ENCODE data around the gene ZNF385D. TPM values are rescaled to one million over a fixed set of nuclear protein-coding genes. Genes with fewer than 3 reads are reported as not detected.

Gene ZNF385D, protein sequence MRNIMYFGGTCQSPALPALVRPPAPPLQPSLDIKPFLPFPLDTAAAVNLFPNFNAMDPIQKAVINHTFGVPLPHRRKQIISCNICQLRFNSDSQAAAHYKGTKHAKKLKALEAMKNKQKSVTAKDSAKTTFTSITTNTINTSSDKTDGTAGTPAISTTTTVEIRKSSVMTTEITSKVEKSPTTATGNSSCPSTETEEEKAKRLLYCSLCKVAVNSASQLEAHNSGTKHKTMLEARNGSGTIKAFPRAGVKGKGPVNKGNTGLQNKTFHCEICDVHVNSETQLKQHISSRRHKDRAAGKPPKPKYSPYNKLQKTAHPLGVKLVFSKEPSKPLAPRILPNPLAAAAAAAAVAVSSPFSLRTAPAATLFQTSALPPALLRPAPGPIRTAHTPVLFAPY
- not detected for total RNA-seq

DNA sequence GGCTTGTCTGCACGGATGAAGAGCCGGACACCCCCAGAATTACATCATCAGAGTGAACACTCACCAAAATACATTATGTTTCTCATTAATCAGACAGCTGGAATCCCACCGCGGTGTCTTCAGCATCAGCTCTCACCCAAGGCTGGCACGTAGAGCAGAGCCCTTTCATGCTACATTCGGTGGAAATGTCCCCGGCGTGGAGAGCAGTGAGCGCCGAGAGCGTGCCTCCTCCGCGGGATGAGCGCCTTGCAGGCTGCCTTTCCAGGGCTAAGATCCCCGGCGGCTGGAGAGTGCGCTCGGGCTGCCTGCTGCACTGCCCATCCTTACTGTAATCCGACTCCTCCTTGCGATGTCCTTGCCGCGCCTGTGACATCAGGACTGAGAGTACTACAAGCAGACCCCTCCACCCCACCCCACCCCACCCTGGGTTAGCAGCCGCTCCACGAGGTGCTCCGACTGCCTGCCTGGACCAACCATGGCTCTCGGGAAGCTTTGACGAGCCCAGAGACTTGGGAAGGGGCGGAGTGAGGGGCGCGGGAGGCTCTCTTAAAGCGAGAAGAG, at the start of gene ZNF385D:
TSS of gene ZNF385D (minus strand) at position 380 of the 561 bp plus-strand sequence. CDS start at position 86, 294 bp downstream.
- H3K36me3 Mint-ChIP-seq, result no peaks in the 10 kb centered on the region
- no peak for DNase-seq
- no peak within 1 kb of the TSS for H3K27ac Mint-ChIP-seq
- no peaks in the 10 kb centered on the region for H3K4me1 Mint-ChIP-seq
- no peaks in the 10 kb centered on the region for H3K9me3 Mint-ChIP-seq
- H3K27me3 Mint-ChIP-seq, result peaks cover 23% of the 10 kb centered on the region
- no peak within 1 kb of the TSS for H3K4me3 Mint-ChIP-seq

DNA sequence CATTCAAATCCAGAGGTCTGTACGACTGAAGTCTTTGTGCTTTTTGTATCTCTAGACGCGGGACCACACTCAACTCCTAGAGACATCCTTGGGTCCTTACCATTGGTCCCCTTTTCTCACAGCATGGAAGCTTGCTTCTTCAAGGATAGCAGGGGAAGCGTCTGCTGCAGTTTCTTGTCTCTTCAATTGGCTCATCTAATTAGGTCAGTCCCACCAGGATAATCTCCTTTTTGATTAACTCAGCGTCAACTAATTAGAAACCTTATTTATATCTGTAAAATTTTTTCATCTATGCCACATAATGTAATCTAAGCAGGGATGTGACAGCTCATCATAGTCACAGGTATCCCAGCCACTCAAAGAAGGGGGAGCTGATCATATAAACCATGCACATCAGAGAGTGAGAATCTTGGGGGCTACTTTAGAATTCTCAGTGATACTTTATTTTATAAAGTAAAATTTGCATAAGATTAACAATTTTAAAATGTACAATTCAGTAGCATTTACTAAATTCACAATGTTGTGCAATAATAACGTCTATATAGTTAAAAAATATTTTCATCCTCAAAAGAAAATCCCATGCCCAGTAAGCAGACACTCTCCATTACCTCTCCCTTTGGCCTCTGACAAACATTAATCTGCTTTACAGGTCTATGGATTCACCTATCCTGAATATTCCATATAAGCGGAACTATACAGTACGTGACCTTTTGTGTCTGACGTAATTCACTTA, 47.5 kb upstream of the ZNF385D start:
- H3K27me3 Mint-ChIP-seq, result no peaks in the 10 kb centered on the region
- no peaks in the 10 kb centered on the region for H3K36me3 Mint-ChIP-seq
- no peak overlapping the region for H3K4me3 Mint-ChIP-seq
- H3K9me3 Mint-ChIP-seq, result peaks cover 9% of the 10 kb centered on the region
- no peak overlapping the region for H3K27ac Mint-ChIP-seq
- H3K4me1 Mint-ChIP-seq, result no peaks in the 10 kb centered on the region
- no peak for DNase-seq

DNA sequence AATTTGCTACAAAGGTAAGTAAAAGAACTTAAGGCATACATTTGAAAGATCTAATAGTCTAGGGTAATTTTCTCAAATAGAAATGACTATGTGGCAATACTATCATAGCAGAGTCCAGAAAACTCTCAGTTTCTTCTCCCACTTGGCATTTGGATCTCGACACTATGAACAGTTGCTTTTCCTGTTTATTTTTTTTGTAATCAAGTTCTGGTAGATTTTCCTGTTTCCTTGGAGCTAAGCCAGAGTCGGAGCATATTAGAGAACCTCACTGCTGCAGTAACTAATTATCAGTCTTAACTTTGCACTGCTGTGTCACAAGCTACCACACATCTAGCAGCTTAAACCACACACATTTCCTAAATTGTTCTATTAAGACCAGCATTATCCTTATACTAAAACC, 44.9 kb upstream of the ZNF385D start:
- Mint-ChIP-seq H3K27me3 (no peaks in the 10 kb centered on the region), H3K27ac (no peak overlapping the region), H3K4me1 (no peaks in the 10 kb centered on the region), H3K9me3 (peaks cover 9% of the 10 kb centered on the region), H3K36me3 (no peaks in the 10 kb centered on the region), H3K4me3 (no peak overlapping the region)
- no peak for DNase-seq

- Mint-ChIP-seq H3K9me3 (peaks cover 6% of the 10 kb centered on the region), H3K4me1 (no peaks in the 10 kb centered on the region), H3K36me3 (no peaks in the 10 kb centered on the region), H3K4me3 (no peak overlapping the region), H3K27ac (no peak overlapping the region), H3K27me3 (no peaks in the 10 kb centered on the region)
- DNase-seq, result no peak
Observed at GRCh38 chr3:21795152-21795837, 44.3 kb upstream of the ZNF385D start.

DNA sequence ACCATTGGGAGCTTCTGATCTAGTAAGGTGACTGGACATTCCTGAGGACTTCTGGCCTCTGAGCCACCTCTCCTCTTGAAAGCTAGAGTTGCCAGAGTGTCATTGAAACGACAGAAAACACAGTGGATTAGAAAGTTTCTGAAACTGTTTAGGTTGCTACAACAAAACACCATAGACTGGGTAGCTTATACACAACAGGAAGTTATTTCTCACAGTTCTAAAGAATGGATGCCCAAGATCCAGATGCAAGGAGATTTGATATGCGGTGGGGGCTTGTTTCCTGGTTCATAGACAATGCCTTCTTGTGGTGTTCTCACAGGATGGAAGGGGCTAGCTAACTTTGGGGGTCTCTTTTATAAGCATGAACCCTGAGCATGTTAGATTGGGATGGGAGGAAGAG, 43.3 kb upstream of the ZNF385D start:
- DNase-seq, result no peak
- Mint-ChIP-seq H3K4me3 (no peak overlapping the region), H3K9me3 (peaks cover 6% of the 10 kb centered on the region), H3K27ac (no peak overlapping the region), H3K4me1 (no peaks in the 10 kb centered on the region), H3K36me3 (no peaks in the 10 kb centered on the region), H3K27me3 (no peaks in the 10 kb centered on the region)

DNA sequence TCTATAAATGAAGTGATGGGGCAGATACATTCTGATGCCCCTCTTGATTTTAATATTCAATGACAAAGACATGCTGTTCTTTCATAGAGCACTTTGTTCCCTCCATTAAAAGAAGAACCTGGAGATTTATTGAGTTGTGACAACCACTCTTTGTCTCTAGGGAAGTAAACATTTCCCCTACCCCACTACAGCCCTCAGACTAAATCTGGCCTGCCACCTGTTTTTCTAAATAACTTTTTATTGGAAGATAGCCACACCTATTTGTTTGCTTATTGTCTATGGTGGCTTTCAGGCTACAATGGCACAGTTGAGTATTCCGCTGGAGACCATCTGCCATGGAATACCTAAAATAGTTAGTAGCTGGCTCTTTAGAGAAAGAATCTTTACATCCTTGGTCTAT, 41.2 kb upstream of the ZNF385D start:
- H3K36me3 Mint-ChIP-seq, result no peaks in the 10 kb centered on the region
- no peak for DNase-seq
- H3K27ac Mint-ChIP-seq, result no peak overlapping the region
- no peak overlapping the region for H3K4me3 Mint-ChIP-seq
- H3K4me1 Mint-ChIP-seq, result no peaks in the 10 kb centered on the region
- H3K27me3 Mint-ChIP-seq, result no peaks in the 10 kb centered on the region
- H3K9me3 Mint-ChIP-seq, result peaks cover 3% of the 10 kb centered on the region

GRCh38 chr3:21791356-21791755, 40.3 kb upstream of the ZNF385D start:
- Mint-ChIP-seq H3K36me3 (no peaks in the 10 kb centered on the region), H3K4me1 (no peaks in the 10 kb centered on the region), H3K9me3 (peaks cover 3% of the 10 kb centered on the region), H3K27ac (no peak overlapping the region), H3K4me3 (no peak overlapping the region), H3K27me3 (no peaks in the 10 kb centered on the region)
- no peak for DNase-seq

GRCh38 chr3:21790466-21790865, 39.5 kb upstream of the ZNF385D start:
- H3K4me3 Mint-ChIP-seq, result no peak overlapping the region
- no peak overlapping the region for H3K27ac Mint-ChIP-seq
- no peak for DNase-seq
- no peaks in the 10 kb centered on the region for H3K9me3 Mint-ChIP-seq
- H3K27me3 Mint-ChIP-seq, result no peaks in the 10 kb centered on the region
- H3K4me1 Mint-ChIP-seq, result no peaks in the 10 kb centered on the region
- H3K36me3 Mint-ChIP-seq, result no peaks in the 10 kb centered on the region

GRCh38 chr3:21789730-21790129, 38.7 kb upstream of the ZNF385D start:
- no peaks in the 10 kb centered on the region for H3K27me3 Mint-ChIP-seq
- H3K36me3 Mint-ChIP-seq, result no peaks in the 10 kb centered on the region
- H3K4me1 Mint-ChIP-seq, result no peaks in the 10 kb centered on the region
- H3K27ac Mint-ChIP-seq, result no peak overlapping the region
- DNase-seq, result no peak
- no peak overlapping the region for H3K4me3 Mint-ChIP-seq
- no peaks in the 10 kb centered on the region for H3K9me3 Mint-ChIP-seq

DNA sequence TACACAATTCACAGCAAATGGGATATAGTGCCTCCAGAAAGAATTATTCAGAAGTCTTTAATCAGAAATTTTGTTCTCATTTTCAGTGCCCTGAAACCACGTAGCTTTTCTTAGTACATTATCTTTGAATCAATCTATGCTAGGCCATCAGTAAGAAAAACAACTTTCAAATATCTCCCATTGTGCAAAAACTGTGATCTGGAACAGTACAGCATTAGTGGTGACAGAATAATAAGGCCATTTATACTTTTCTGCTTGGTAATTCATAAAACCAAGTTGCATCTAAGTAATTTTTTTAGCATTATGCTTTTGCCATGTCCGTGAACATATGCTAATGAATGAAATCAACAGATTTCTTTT, 35.4 kb upstream of the ZNF385D start:
- Mint-ChIP-seq H3K4me1 (no peaks in the 10 kb centered on the region), H3K4me3 (no peak overlapping the region), H3K36me3 (no peaks in the 10 kb centered on the region), H3K9me3 (no peaks in the 10 kb centered on the region), H3K27ac (no peak overlapping the region), H3K27me3 (no peaks in the 10 kb centered on the region)
- DNase-seq, result no peak

DNA sequence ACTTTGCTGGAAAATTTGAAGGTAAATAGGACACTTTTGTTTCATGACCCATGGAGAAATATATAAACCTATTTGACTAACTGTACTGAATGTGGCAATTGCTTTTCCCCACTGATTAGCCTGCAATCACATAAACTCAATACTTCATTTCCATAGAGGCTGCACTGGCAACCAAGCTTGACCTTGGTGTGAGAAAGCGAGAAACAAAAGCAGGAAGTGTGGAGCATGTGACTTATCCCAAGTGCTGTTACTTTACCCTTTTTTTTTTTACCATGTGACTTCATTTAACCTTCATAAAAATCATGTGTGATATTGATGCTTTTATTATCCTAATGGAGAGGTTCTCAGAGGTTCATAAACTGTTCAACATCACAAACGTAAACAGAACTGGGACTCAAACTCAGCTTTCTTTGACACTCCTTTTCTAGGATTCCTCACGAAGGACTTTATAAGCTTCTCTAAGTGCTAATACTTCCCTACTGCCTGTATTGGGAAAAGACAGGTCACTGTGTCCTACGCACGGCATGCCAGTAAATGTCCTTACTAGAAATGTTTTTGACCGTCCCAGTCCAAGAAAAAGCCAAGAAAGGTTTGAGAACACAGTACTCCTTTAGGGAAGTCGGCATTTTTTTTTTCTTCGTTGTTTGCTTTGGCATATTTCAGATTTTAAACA, 34.9 kb upstream of the ZNF385D start:
- H3K9me3 Mint-ChIP-seq, result no peaks in the 10 kb centered on the region
- H3K27me3 Mint-ChIP-seq, result no peaks in the 10 kb centered on the region
- no peak overlapping the region for H3K4me3 Mint-ChIP-seq
- no peak for DNase-seq
- H3K36me3 Mint-ChIP-seq, result no peaks in the 10 kb centered on the region
- no peak overlapping the region for H3K27ac Mint-ChIP-seq
- H3K4me1 Mint-ChIP-seq, result no peaks in the 10 kb centered on the region

GRCh38 chr3:21783839-21784238, 32.8 kb upstream of the ZNF385D start:
- Mint-ChIP-seq H3K27me3 (no peaks in the 10 kb centered on the region), H3K4me3 (no peak overlapping the region), H3K9me3 (no peaks in the 10 kb centered on the region), H3K36me3 (no peaks in the 10 kb centered on the region), H3K4me1 (no peaks in the 10 kb centered on the region), H3K27ac (no peak overlapping the region)
- no peak for DNase-seq

GRCh38 chr3:21781355-21781754, 30.3 kb upstream of the ZNF385D start:
- no peak for DNase-seq
- Mint-ChIP-seq H3K4me3 (no peak overlapping the region), H3K9me3 (no peaks in the 10 kb centered on the region), H3K27me3 (no peaks in the 10 kb centered on the region), H3K27ac (no peak overlapping the region), H3K36me3 (no peaks in the 10 kb centered on the region), H3K4me1 (no peaks in the 10 kb centered on the region)

DNA sequence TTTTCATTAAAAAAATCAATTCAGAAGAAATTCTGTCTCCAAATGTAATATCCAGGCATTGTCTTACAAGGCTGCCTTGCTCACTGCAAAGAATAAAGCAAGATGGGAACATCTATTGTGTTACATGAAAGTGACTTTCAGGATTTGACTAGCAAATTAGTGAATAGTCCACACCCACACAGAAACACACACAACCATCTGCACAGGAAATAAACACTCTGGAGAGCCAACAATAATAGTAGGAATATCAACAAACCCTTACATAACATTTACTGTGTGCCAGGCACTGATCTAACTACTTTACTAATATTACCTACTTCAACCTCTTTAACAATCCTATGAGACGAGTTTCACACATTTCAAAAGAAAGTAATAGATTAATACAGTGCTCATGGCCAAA, 28.9 kb upstream of the ZNF385D start:
- H3K27me3 Mint-ChIP-seq, result no peaks in the 10 kb centered on the region
- H3K27ac Mint-ChIP-seq, result no peak overlapping the region

DNA sequence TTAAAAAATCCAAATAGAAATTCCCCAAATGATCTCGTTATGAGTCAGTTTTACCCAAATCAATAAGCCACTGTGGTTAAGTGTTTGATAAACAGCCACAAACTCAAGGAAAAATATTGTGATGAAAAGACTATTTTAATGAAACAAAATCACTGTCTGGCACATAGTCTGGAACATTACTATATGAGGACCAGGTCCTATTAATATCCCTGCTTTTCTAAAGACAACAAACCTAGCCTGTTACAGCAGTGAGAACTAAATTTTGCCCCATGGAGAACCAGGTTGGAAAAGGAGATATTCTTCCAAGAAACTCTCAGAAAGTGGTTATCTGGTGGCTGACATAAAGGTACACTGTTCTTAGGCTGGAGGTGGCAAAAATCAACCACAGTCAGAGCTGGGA, 27.7 kb upstream of the ZNF385D start:
- H3K36me3 Mint-ChIP-seq, result no peaks in the 10 kb centered on the region
- H3K27ac Mint-ChIP-seq, result no peak overlapping the region
- no peak overlapping the region for H3K4me3 Mint-ChIP-seq
- H3K4me1 Mint-ChIP-seq, result no peaks in the 10 kb centered on the region
- no peaks in the 10 kb centered on the region for H3K27me3 Mint-ChIP-seq
- H3K9me3 Mint-ChIP-seq, result no peaks in the 10 kb centered on the region
- DNase-seq, result no peak

More for the DNA sequence above, 28.9 kb upstream of the ZNF385D start:
- DNase-seq, result no peak
- H3K36me3 Mint-ChIP-seq, result no peaks in the 10 kb centered on the region
- H3K9me3 Mint-ChIP-seq, result no peaks in the 10 kb centered on the region
- no peak overlapping the region for H3K4me3 Mint-ChIP-seq
- no peaks in the 10 kb centered on the region for H3K4me1 Mint-ChIP-seq
